Measurements from ENCODE around the gene NMRK1.

- TF ChIP-seq YY1 (IDR thresholded peaks at IDR 0.05; ENCODE audit: insufficient read depth, insufficient read length) (no peak), ZNF274 (IDR thresholded peaks at IDR 0.05; ENCODE audit: low read depth, low read length) (no peak)
These were observed 48.2 kb downstream of the NMRK1 start for GRCh38 chr9:75039801-75040200.

Measured in NT2/D1 (cell line).